TTC549 (cell line): ENCODE results near the gene IL15.
"Not testable (repeated sequence)": the region's sequence is repeated elsewhere in the genome, so short reads cannot be mapped to it uniquely, and the experiment has no call there.

Experiments used
- FAIRE-seq: peaks from 2 replicates; lab custom pipeline; 2012; peaks lifted over from hg19 to GRCh38; lab: Jason Lieb, UNC

Gene IL15

GRCh38 chr4:141647966-141648365, 11.6 kb downstream of the IL15 start:
- no peak for FAIRE-seq

- FAIRE-seq = no peak
Measured at GRCh38 chr4:141652161-141652778, 15.9 kb downstream of the IL15 start.

GRCh38 chr4:141654098-141654497, 17.7 kb downstream of the IL15 start:
- no peak for FAIRE-seq

GRCh38 chr4:141656031-141656430, 19.6 kb downstream of the IL15 start:
- FAIRE-seq = no peak

GRCh38 chr4:141657550-141658250, 21.3 kb downstream of the IL15 start:
- no peak for FAIRE-seq

- no peak for FAIRE-seq
Measured at GRCh38 chr4:141658309-141658708, 21.9 kb downstream of the IL15 start.

- no peak for FAIRE-seq
Measured at GRCh38 chr4:141659539-141659938, 23.2 kb downstream of the IL15 start.

- no peak for FAIRE-seq
Measured at GRCh38 chr4:141660880-141661279, 24.5 kb downstream of the IL15 start.

- no peak for FAIRE-seq
Measured at GRCh38 chr4:141668200-141668910, 32.0 kb downstream of the IL15 start.

GRCh38 chr4:141669501-141669900, 33.1 kb downstream of the IL15 start:
- no peak for FAIRE-seq

- FAIRE-seq = no peak
Measured at GRCh38 chr4:141675384-141675783, 39.0 kb downstream of the IL15 start.

GRCh38 chr4:141676087-141676670, 39.8 kb downstream of the IL15 start:
- no peak for FAIRE-seq

GRCh38 chr4:141680060-141680459, 43.7 kb downstream of the IL15 start:
- no peak for FAIRE-seq

- no peak for FAIRE-seq
Measured at GRCh38 chr4:141684785-141685184, 48.4 kb downstream of the IL15 start.

GRCh38 chr4:141686146-141686775, 49.9 kb downstream of the IL15 start:
- no peak for FAIRE-seq

- FAIRE-seq = no peak
Measured at GRCh38 chr4:141686879-141687278, 50.5 kb downstream of the IL15 start.

- not testable (repeated sequence) for FAIRE-seq
Measured at GRCh38 chr4:141689726-141690296, 53.4 kb downstream of the IL15 start.

GRCh38 chr4:141691247-141691646, 54.9 kb downstream of the IL15 start:
- not testable (repeated sequence) for FAIRE-seq

GRCh38 chr4:141692081-141692480, 55.7 kb downstream of the IL15 start:
- no peak for FAIRE-seq

- no peak for FAIRE-seq
Measured at GRCh38 chr4:141697116-141697515, 60.7 kb downstream of the IL15 start.

GRCh38 chr4:141702472-141703182, 66.2 kb downstream of the IL15 start:
- no peak for FAIRE-seq

- FAIRE-seq = no peak
Measured at GRCh38 chr4:141703497-141703896, 67.1 kb downstream of the IL15 start.
